Panc1 (cell line): ENCODE measurements around the gene PSTK.

Experiments used
- POLR2AphosphoS5 ChIP-seq: IDR thresholded peaks from 2 replicates; pipeline ENCODE4 v1.6.1; 2012; ENCODE audit warnings: mild to moderate bottlenecking, low read depth, low read length, moderate library complexity
- TF ChIP-seq, protein P1 (sequence below): fragments of 450-650 bp; IDR thresholded peaks from 2 replicates; pipeline ENCODE4 v1.5.1; 2017; ENCODE audit warnings: mild to moderate bottlenecking
- TF ChIP-seq, protein P2 (sequence below), 2 experiments: IDR thresholded peaks; 2 replicates each; pipeline ENCODE4 v1.6.1; 2011 to 2012; ENCODE audit warnings: low read depth in 2 of 2, control low read depth in 1 of 2, low read length in 1 of 2, mild to moderate bottlenecking in 1 of 2, moderate library complexity in 1 of 2; ENCODE audit not compliant: insufficient read depth in 1 of 2

DNA sequence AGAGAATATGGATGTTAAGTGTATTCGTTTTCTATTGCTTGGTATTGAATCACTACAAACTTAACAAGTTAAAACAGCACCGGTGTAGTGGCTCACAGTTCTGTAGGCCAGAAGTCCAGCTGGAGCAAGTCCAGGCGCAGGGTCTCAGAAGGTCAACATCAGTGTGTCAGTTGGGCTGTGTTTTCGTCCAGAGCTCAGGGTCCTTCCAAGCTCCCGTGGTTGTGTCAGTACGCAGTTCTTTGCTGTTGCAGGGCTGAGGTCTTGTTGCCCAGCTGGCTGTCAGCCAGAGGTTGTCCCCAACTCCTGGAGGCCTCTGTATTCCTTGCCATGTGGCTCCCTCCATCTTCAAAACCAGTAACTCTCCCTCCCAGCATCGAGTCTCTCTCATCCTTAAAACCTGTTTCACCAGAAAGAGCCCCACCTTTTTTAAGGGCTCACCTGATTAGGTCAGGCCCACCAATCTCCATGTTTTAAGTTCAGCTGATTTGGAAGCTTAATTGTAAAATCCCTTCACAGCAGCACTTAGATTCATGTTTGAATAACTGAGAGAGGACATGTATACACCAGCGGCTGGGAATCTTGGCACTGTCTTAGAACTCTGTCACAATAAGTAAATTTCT is 55.4 kb downstream of the PSTK start:
- TF ChIP-seq, protein P1, sequence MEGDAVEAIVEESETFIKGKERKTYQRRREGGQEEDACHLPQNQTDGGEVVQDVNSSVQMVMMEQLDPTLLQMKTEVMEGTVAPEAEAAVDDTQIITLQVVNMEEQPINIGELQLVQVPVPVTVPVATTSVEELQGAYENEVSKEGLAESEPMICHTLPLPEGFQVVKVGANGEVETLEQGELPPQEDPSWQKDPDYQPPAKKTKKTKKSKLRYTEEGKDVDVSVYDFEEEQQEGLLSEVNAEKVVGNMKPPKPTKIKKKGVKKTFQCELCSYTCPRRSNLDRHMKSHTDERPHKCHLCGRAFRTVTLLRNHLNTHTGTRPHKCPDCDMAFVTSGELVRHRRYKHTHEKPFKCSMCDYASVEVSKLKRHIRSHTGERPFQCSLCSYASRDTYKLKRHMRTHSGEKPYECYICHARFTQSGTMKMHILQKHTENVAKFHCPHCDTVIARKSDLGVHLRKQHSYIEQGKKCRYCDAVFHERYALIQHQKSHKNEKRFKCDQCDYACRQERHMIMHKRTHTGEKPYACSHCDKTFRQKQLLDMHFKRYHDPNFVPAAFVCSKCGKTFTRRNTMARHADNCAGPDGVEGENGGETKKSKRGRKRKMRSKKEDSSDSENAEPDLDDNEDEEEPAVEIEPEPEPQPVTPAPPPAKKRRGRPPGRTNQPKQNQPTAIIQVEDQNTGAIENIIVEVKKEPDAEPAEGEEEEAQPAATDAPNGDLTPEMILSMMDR = no peak
- no peak for TF ChIP-seq POLR2AphosphoS5
- TF ChIP-seq, protein P2, sequence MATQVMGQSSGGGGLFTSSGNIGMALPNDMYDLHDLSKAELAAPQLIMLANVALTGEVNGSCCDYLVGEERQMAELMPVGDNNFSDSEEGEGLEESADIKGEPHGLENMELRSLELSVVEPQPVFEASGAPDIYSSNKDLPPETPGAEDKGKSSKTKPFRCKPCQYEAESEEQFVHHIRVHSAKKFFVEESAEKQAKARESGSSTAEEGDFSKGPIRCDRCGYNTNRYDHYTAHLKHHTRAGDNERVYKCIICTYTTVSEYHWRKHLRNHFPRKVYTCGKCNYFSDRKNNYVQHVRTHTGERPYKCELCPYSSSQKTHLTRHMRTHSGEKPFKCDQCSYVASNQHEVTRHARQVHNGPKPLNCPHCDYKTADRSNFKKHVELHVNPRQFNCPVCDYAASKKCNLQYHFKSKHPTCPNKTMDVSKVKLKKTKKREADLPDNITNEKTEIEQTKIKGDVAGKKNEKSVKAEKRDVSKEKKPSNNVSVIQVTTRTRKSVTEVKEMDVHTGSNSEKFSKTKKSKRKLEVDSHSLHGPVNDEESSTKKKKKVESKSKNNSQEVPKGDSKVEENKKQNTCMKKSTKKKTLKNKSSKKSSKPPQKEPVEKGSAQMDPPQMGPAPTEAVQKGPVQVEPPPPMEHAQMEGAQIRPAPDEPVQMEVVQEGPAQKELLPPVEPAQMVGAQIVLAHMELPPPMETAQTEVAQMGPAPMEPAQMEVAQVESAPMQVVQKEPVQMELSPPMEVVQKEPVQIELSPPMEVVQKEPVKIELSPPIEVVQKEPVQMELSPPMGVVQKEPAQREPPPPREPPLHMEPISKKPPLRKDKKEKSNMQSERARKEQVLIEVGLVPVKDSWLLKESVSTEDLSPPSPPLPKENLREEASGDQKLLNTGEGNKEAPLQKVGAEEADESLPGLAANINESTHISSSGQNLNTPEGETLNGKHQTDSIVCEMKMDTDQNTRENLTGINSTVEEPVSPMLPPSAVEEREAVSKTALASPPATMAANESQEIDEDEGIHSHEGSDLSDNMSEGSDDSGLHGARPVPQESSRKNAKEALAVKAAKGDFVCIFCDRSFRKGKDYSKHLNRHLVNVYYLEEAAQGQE (IDR thresholded peaks at IDR 0.05; ENCODE audit: insufficient read depth in 1 of 2, low read depth in 2 of 2, low read length in 1 of 2) = no peak
